ENCODE measurements around the gene LHX4. TPM values are rescaled to one million over a fixed set of nuclear protein-coding genes. Genes with fewer than 3 reads are reported as not detected.

Gene LHX4
- total and polyA plus RNA-seq, 2 of the 4 experiments (the other 2 are of a cell fraction): 0.05 to 0.18 TPM

DNA sequence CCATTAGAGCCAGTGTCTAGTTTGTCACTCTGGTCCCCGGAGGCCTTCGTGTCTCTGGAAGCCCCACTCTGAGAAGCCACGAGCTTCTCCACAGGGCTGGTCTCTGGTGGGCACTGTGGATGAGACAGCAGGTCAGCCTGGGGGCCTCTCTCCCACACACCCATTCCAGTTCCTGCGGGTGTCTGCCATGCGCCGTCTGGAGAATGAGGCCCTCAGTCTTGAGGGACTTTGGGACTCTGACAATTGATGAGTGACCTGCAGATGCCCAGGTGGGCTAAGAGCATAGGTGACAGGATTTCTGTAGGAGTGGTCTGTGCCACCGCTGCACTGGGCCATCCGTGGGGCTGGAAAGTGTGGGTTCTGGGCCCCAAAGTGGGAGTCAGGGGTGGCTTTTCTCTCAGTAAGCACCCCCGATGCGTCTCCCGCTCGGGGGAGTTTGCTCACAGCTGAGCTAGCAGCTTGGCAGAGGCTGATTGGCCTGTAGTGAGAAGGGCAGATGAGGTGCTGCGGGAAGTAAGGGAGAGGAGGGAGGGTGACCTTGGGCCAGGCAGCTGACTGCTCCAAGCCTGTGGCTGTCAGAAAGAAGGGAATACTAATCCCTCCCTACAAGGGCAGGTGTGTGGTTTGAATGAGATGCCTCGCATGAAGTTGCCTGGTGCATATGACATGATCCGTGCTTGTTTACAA lies 26.4 kb downstream of the LHX4 start (continued):
- TF ChIP-seq, protein P1, sequence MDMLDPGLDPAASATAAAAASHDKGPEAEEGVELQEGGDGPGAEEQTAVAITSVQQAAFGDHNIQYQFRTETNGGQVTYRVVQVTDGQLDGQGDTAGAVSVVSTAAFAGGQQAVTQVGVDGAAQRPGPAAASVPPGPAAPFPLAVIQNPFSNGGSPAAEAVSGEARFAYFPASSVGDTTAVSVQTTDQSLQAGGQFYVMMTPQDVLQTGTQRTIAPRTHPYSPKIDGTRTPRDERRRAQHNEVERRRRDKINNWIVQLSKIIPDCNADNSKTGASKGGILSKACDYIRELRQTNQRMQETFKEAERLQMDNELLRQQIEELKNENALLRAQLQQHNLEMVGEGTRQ (IDR thresholded peaks at IDR 0.05; ENCODE audit: low read depth, low read length): no peak
- no peak for TF ChIP-seq RFX5 (IDR thresholded peaks at IDR 0.05; ENCODE audit: low read depth, low read length)
- TF ChIP-seq CHD1 (IDR thresholded peaks at IDR 0.05; ENCODE audit: low read depth, low read length): no peak
- no peak for TF ChIP-seq MAFK (IDR thresholded peaks at IDR 0.05; ENCODE audit: low read depth, low read length)
- TF ChIP-seq POLR2A (IDR thresholded peaks at IDR 0.05; ENCODE audit: low read depth, low read length): no peak
- no peak for TF ChIP-seq MAZ (IDR thresholded peaks at IDR 0.05; ENCODE audit: borderline replicate concordance, low read depth, low read length)

DNA sequence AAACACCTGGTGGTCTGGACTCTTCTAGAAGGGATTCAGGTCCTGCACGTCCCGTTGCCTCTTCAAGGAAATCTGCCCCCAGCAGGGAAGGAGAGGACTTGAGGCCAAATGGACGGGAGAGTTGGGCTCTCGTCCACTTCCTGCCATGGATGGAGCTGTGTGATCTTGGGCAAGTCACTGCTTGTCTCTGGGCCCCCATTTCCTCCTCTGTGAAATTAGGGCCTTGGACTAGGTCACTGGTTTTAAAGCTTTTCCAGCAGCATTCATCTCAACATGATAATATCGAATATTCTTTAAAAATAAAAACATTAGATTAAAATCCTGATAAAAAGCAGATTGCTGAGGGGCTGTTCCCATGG lies 26.9 kb downstream of the LHX4 start:
- no peak overlapping the region for H2BK20ac ChIP-seq (ENCODE audit: low read depth, low read length)
- DNase-seq (no peak), ATAC-seq (ENCODE audit: low read depth) (no peak)
- H3K14ac ChIP-seq (replicated peaks; ENCODE audit: low read depth, low read length): no peak overlapping the region
- no peaks in the 10 kb centered on the region for H3K79me1 ChIP-seq (ENCODE audit: low read depth in 1 of 2, low read length in 2 of 2)
- H2AK5ac ChIP-seq (ENCODE audit: low read depth, low read length): no peak overlapping the region
- H3K4me3 ChIP-seq (ENCODE audit: insufficient read depth, low read depth, low read length): no peak overlapping the region
- no peak overlapping the region for H2BK120ac ChIP-seq (ENCODE audit: low read depth, low read length)
- TF ChIP-seq, protein P2, sequence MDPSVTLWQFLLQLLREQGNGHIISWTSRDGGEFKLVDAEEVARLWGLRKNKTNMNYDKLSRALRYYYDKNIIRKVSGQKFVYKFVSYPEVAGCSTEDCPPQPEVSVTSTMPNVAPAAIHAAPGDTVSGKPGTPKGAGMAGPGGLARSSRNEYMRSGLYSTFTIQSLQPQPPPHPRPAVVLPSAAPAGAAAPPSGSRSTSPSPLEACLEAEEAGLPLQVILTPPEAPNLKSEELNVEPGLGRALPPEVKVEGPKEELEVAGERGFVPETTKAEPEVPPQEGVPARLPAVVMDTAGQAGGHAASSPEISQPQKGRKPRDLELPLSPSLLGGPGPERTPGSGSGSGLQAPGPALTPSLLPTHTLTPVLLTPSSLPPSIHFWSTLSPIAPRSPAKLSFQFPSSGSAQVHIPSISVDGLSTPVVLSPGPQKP (IDR thresholded peaks at IDR 0.05; ENCODE audit: borderline replicate concordance, low read depth, low read length): no peak
- TF ChIP-seq, protein P1 (IDR thresholded peaks at IDR 0.05; ENCODE audit: low read depth, low read length): no peak
- TF ChIP-seq NFE2L2 (IDR thresholded peaks at IDR 0.05; ENCODE audit: low read depth, low read length): no peak
- TF ChIP-seq MAFK (IDR thresholded peaks at IDR 0.05; ENCODE audit: low read depth, low read length): no peak
- no peak for TF ChIP-seq BHLHE40 (IDR thresholded peaks at IDR 0.05; ENCODE audit: low read depth, low read length)
- no peak for TF ChIP-seq RAD21 (IDR thresholded peaks at IDR 0.05; ENCODE audit: low read length)
- no peak for TF ChIP-seq CHD1 (IDR thresholded peaks at IDR 0.05; ENCODE audit: low read depth, low read length)
- TF ChIP-seq, protein P3, sequence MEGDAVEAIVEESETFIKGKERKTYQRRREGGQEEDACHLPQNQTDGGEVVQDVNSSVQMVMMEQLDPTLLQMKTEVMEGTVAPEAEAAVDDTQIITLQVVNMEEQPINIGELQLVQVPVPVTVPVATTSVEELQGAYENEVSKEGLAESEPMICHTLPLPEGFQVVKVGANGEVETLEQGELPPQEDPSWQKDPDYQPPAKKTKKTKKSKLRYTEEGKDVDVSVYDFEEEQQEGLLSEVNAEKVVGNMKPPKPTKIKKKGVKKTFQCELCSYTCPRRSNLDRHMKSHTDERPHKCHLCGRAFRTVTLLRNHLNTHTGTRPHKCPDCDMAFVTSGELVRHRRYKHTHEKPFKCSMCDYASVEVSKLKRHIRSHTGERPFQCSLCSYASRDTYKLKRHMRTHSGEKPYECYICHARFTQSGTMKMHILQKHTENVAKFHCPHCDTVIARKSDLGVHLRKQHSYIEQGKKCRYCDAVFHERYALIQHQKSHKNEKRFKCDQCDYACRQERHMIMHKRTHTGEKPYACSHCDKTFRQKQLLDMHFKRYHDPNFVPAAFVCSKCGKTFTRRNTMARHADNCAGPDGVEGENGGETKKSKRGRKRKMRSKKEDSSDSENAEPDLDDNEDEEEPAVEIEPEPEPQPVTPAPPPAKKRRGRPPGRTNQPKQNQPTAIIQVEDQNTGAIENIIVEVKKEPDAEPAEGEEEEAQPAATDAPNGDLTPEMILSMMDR (conservative IDR thresholded peaks at IDR 0.05; ENCODE audit: low read depth, low read length): no peak
- TF ChIP-seq CEBPB (IDR thresholded peaks at IDR 0.05; ENCODE audit: low read depth, low read length): no peak
- intact Hi-C loops (cut with micrococcal nuclease): no loop called here
- H3K27ac ChIP-seq (ENCODE audit: insufficient read depth, low read length): no peak overlapping the region
- no peak overlapping the region for H2BK15ac ChIP-seq (ENCODE audit: low read depth, low read length)
- H3K23ac ChIP-seq (ENCODE audit: low read depth, low read length): no peak overlapping the region
- ChIA-PET CTCF (no interaction called here), POLR2A (ENCODE audit: unreplicated experiment) (interaction anchor here (0.6 kb wide), 1 partner anchor 142 kb away, joined by 5 read pairs; no protein-coding TSS in a partner anchor)
- H3K4ac ChIP-seq (ENCODE audit: low read depth, low read length): no peak overlapping the region
- no peak overlapping the region for H2BK5ac ChIP-seq (ENCODE audit: low read depth, low read length, poor library complexity, severe bottlenecking)
- peak overlapping the region; percentile 18 for H2AFZ ChIP-seq (replicated peaks; ENCODE audit: low read length, poor library complexity)
- H4K20me1 ChIP-seq (ENCODE audit: insufficient read depth, low read length): no peaks in the 10 kb centered on the region
- H3K9me1 ChIP-seq (ENCODE audit: insufficient read depth, low read length): no peaks in the 10 kb centered on the region
- H3K36me3 ChIP-seq (ENCODE audit: control insufficient read depth, insufficient read depth, low read length): no peaks in the 10 kb centered on the region
- no peak overlapping the region for H4K8ac ChIP-seq (ENCODE audit: low read depth in 2 of 2, low read length in 2 of 2)
- no TSS peak for BruUV-seq (replicated peaks)
- peaks cover 32% of the 10 kb centered on the region for H3K27me3 ChIP-seq (ENCODE audit: control insufficient read depth, insufficient read depth, low read length)
- no peak overlapping the region for H3K9ac ChIP-seq (ENCODE audit: low read depth, low read length)
- H3K4me2 ChIP-seq (ENCODE audit: low read depth, low read length): no peak overlapping the region
- no peak overlapping the region for H3K56ac ChIP-seq (ENCODE audit: extremely low read depth, insufficient read depth, low read length)
- 70% methylated on average over 3 of the region's 5 CpGs; no CpG with 5 or more reads in 1 of the 2 experiments for WGBS, 2 experiments (ENCODE audit: extremely low coverage in 2 of 2, insufficient read length in 1 of 2)
- H4K91ac ChIP-seq (ENCODE audit: insufficient read depth, low read depth, low read length): no peak overlapping the region
- no peaks in the 10 kb centered on the region for H3K4me1 ChIP-seq (ENCODE audit: control insufficient read depth, insufficient read depth, low read length)
- dilution Hi-C loops (cut with HindIII; ENCODE audit: low sequenced_read_pairs, unreplicated experiment): no loop called here
- no peak overlapping the region for H2AK9ac ChIP-seq (replicated peaks; ENCODE audit: low read depth, low read length, poor library complexity)
- no peak overlapping the region for H3K18ac ChIP-seq (ENCODE audit: low read depth, low read length)
- no peak overlapping the region for H4K5ac ChIP-seq (ENCODE audit: low read depth, low read length)
- no peaks in the 10 kb centered on the region for H3K9me3 ChIP-seq (ENCODE audit: control insufficient read depth, insufficient read depth, low read length)
- in situ Hi-C loops (cut with MboI; ENCODE audit: low sequenced_read_pairs): loop anchor here (25.0 kb wide), 1 partner anchor 905 kb away; no protein-coding TSS in a partner anchor

Data from IMR-90 (cell line).